DMS153 treated with DMSO at 0.1 percent for 48 hours (cell line): ENCODE data around the gene BRCA2.
A peak's percentile ranks its signal among the peaks of the same experiment; 100 is the strongest.

Experiments used
- DNase-seq: peaks from one replicate; lab custom pipeline; 2025; ENCODE audit not compliant: unreplicated experiment; lab: John Stamatoyannopoulos, UW

Gene BRCA2, protein sequence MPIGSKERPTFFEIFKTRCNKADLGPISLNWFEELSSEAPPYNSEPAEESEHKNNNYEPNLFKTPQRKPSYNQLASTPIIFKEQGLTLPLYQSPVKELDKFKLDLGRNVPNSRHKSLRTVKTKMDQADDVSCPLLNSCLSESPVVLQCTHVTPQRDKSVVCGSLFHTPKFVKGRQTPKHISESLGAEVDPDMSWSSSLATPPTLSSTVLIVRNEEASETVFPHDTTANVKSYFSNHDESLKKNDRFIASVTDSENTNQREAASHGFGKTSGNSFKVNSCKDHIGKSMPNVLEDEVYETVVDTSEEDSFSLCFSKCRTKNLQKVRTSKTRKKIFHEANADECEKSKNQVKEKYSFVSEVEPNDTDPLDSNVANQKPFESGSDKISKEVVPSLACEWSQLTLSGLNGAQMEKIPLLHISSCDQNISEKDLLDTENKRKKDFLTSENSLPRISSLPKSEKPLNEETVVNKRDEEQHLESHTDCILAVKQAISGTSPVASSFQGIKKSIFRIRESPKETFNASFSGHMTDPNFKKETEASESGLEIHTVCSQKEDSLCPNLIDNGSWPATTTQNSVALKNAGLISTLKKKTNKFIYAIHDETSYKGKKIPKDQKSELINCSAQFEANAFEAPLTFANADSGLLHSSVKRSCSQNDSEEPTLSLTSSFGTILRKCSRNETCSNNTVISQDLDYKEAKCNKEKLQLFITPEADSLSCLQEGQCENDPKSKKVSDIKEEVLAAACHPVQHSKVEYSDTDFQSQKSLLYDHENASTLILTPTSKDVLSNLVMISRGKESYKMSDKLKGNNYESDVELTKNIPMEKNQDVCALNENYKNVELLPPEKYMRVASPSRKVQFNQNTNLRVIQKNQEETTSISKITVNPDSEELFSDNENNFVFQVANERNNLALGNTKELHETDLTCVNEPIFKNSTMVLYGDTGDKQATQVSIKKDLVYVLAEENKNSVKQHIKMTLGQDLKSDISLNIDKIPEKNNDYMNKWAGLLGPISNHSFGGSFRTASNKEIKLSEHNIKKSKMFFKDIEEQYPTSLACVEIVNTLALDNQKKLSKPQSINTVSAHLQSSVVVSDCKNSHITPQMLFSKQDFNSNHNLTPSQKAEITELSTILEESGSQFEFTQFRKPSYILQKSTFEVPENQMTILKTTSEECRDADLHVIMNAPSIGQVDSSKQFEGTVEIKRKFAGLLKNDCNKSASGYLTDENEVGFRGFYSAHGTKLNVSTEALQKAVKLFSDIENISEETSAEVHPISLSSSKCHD (N-terminal part only)

GRCh38 chr13:32315238-32316027 lies at the start of gene BRCA2, which contains the start of gene ZAR1L:
Gene BRCA2, plus strand, starts transcription at chr13:32315508. Its CDS starts 953 bp downstream, at chr13:32316461.
Gene ZAR1L, minus strand, starts transcription at chr13:32315363. Its CDS starts 3,438 bp downstream, at chr13:32311925.
- DNase-seq = peak; percentile 56

DNA sequence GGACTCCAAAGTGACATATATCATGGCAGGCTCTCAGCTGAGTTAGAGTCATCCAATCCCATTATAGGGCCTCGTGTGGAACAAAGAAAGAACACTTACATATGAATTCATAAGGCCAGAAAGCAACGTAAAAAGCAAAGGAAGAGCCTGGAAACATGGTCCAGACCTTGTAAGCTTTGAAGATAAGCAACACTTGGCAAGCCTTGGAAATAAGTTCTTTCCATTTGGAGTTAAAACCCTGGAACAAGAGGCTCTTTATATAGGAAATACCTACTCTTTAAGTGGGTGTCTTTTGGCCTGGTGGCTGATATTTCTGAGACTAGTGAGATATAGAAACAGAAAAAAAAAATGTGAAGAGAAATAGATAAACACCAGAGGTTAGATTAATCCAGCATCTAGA lies 49.6 kb upstream of the BRCA2 start:
- DNase-seq = no peak

DNA sequence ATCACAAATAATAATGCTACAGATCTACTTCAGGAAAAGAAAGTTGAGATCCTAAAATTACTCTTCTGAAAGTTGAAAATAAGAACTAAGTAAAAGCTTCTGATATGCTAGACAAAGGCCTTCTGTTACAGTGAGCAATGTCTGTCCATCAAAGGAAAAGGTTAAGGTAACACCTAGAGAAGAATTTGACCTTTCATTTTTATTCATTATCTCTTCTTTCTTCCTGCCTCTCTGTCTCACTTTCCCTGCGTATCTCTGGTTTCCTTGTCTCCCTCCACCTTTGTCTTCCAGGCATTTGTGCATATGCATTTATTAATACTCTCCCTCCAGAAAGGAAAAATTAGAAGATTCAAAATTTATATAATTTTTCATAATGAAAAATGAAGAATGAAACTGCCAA lies 49.2 kb upstream of the BRCA2 start:
- DNase-seq = no peak

GRCh38 chr13:32267836-32268439 lies 47.4 kb upstream of the BRCA2 start:
- no peak for DNase-seq

DNA sequence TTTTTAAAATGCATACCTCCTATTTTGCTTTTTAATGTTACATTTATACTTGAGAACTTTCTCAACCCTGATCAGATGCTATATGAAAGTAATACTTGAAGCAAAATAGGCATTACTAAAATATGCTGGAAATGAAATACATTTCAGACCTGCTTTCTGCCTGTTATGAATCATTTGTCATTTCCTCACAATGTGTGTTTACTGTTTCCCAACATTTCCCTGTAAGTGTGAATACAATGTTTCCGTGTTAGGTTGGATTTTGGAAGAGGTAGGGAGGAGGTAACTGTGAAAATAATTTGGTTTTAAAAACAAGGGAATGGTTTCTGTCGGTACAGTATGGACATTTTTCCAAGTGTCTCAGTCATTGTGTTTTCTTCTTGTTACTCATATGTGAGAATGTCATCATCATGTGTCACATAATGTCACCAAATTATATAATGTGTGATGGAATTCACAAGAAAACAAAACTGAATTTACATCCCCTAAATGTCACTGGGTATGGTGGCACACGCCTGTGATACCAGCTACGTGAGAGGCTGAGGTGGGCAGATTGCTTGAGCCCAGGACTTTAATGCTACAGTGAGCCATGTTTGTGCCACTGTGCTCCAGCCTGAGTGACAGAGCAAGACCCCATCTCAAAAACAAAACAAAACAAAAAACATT lies 43.2 kb upstream of the BRCA2 start:
- DNase-seq = no peak

GRCh38 chr13:32277839-32278238 lies 37.5 kb upstream of the BRCA2 start:
- DNase-seq = no peak

GRCh38 chr13:32278426-32278825 lies 36.9 kb upstream of the BRCA2 start:
- no peak for DNase-seq

- DNase-seq = no peak
Measured at GRCh38 chr13:32281096-32281495, 34.2 kb upstream of the BRCA2 start.

DNA sequence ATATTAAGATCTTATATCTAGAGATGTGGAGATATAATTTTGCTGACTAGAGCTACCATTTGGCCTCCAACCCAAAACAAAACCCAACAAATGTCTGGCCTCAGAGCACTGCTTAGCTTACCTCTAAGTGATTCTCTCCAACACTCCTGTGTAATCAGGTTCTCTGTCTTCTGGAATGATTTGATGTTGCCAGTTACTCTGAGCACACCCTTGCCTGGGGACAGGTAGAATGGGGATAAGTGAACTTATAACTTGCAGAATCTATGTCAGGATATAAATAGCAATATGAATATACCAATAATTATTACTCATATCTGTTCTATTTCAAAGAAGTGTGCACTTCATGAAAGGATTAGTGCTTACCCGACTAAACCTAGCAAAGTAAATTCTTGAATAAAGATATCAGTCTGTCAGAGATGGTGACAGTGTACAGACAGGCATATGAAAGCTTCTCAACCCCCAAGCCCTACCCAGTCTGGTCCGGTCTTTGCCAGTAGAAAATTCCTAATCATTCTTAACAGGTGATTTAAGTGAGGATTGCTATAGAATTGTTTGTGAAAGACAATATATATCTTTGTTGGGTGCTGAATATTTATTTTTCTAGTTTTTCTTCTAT lies 33.1 kb upstream of the BRCA2 start:
- no peak for DNase-seq

GRCh38 chr13:32284927-32285632 lies 30.2 kb upstream of the BRCA2 start:
- no peak for DNase-seq

DNA sequence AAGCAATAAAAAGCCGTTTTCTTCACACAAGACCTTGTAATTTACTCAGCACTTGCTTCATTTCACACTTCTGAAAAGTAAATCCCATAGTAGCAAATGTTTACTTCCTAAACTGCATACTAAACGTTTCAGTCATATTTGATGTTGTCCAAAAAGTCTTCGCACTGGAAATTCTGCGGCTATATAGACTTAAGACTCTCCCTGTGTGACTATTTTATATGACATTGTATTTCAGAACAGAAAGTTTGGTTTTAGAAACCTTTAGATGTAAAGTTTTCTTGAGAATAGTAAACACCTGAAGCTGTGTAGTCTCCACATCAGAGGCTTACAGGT lies 29.7 kb upstream of the BRCA2 start:
- no peak for DNase-seq

DNA sequence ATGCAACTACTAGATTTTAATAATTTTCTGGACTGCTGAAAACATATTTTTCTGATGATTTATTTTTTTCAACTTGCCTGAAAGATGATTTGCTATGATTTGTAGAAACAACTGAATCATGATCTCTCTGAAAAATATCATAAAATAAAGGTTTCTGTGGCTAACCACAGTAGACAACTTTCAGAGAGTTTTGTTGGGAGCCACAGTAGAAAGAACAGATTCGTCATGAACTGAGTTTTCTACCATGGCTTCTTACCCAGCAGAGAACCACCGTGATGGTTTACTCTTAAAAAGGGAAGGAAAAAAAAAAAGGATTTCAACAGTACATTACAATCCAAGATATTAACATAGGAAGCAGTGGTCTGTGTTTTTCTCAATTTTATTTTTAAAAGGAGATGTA lies 18.1 kb upstream of the BRCA2 start:
- no peak for DNase-seq

- DNase-seq = no peak
Measured at GRCh38 chr13:32298695-32299094, 16.6 kb upstream of the BRCA2 start.

DNA sequence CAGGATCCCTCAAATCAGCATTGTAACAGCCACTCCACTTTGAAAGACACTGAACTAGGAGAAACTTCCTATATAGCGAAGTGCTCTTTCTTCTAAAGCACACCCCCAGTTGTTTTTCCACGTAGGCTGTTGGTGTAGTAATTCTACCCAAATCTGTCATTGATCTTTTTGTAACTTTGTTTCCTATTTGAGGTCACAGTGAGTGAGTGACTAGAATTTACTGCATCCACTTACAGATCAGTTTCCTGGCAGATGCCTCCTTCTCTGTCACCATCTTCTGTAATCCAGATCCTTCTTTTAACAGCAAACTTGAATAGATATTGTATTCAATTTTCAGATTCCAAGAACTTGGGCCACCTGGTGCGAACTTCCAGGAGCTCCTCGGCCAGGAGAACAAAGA lies 15.4 kb upstream of the BRCA2 start:
- no peak for DNase-seq

GRCh38 chr13:32300406-32300805 lies 14.9 kb upstream of the BRCA2 start:
- no peak for DNase-seq

DNA sequence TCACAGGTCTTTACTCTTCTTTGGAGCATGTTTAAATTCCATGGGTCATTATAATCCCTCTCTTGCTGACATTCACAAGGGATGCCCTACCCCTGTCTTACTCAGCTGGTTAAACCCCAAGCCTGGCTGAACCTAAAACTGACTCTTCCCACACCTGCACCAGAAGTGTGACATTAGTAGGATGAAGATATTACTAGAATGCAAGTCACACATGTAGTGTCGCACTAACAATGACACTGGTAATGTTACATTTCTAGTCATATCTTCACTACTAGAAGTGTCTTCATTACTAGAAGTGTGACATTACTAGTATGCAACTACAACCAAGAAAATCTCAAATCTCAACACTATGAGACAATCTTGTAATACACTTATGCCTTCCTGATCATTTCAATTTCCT lies 14.4 kb upstream of the BRCA2 start:
- DNase-seq = no peak

DNA sequence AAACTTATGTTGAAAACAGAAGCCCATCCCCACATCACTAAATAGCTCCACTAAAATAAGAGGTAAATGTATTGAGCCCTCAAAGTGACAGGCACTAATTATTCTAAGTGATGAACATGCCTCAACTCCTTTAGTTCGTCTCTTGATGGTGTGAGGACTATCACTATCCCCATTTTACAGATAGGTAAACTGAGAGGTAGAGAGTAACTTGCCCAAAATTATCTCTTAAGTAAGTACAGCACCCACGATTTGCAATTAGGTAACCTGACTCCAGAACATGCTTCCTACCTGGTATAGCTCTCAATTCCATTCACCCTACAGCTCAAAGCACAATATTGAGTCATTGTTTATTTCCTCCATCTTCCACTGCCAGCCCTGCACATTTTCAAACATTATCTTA lies 12.8 kb upstream of the BRCA2 start:
- DNase-seq = no peak

DNA sequence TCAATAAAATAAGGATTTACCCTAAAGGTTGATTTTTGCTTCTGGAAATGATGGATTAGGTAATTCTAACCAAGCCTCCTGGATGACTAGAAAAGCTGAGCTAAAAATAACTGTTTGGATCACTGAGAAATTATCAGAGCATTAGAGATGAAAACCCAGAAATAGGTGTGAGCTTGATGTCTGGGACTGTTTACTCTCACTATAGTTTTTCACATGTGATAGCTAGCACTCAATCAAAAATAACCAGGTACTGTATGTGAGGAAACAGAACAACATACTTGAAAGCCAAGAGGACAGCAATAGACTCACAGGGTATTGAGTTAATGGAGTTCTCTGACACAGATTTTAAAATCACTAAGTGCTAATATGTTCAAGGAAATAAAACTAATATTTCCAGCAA lies 9.7 kb upstream of the BRCA2 start:
- no peak for DNase-seq
